GM10847 (cell line): ENCODE measurements around the gene NDUFAF4.

ENCODE experiments used
- POLR2A ChIP-seq: IDR thresholded peaks from 2 replicates; pipeline ENCODE4 v1.6.1; 2011; ENCODE audit not compliant: insufficient read length; ENCODE audit errors: extremely low read depth

The NDUFAF4 gene

DNA sequence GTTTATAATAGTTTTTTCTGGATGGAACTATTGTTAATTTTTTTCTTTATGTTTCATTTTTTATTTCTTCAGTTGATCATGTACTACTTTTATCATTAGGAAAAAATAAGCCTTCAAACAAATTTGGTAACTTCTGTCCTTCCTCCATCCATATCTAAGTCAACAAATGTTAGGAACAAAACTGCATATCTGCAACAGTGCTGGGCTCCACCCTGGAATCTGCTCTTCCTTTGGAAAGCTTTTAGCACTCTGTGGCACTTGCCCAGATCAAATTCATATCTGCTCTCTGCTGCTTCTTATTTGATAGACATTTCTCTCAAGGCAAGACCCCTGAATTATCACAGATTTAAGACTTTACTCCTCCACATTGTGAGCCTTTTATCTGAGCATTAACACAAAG is 36.1 kb downstream of the NDUFAF4 start:
- TF ChIP-seq POLR2A = no peak

DNA sequence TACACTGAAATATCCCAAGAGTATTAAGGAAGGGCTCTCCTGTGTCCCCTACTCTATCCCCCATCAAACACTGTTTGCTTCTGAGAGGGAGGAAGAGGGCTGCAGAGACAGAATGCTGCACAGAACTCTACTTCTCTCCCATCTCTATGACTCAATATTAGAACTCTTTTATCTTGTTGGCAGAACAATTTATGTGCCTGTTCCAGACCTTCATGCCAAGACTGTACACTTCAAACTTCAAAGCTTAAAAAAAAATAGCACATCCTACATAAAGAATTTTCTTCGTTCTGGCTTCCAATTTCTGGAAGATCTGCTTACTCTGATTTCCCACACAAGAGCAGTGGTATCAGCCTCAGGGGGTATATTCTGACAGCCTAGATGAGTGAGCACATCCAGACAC is 40.8 kb downstream of the NDUFAF4 start:
- TF ChIP-seq POLR2A = no peak

DNA sequence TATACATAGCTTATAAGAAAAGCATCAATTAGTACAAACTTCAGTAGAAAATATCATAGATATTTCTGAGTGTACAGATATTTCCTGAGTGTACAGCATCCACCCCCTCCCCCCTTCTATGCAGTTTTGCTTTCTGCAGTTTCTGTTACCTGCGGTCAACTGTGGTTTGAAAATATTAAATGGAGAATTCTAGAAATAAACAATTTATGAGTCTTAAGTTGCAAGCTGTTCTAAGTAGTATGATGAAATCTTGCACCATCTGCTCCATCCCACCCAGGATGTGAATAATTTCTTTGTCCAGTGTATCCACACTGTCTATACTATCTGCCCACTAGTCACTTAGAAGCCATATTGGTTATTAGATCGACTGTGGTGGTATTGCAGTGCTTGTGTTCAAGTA is 44.6 kb downstream of the NDUFAF4 start:
- no peak for TF ChIP-seq POLR2A

DNA sequence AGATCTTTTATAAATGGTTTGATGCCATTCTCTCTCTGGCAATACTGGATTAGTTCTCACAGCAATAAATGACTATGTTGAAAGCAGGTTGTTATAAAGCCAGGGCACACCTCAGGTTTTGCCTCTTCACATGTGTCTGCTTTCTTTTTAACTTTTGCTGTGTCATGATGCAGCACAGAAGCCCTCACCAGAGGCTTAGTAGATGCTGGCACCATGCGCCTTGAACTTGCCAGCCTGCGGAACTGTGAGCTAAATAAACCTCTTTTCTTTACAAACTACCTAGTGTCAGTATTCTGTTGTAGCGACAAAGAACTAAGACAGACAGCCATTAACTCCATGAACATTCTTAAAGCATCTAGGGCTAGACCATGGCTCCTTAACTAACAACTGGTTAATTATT is 45.1 kb downstream of the NDUFAF4 start:
- no peak for TF ChIP-seq POLR2A

DNA sequence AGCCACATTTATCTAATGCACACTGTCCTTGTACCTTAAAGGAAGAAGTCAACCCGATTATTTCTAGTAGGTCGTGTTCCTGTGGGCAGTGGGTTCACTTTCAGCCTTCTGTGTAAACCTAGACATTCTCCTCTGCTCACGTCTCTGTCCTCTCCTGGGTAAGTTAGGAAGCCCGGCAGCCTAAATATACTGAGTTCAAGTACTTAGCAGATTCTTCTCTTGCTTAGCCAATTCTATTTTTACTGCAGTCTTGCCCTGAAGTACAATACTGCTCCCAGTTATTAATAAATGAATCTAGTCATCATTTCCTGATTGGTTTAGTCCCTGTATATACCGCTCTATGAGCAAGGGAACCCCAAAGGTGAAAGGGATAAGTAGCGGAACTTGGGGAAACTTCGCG is 45.8 kb downstream of the NDUFAF4 start:
- no peak for TF ChIP-seq POLR2A

DNA sequence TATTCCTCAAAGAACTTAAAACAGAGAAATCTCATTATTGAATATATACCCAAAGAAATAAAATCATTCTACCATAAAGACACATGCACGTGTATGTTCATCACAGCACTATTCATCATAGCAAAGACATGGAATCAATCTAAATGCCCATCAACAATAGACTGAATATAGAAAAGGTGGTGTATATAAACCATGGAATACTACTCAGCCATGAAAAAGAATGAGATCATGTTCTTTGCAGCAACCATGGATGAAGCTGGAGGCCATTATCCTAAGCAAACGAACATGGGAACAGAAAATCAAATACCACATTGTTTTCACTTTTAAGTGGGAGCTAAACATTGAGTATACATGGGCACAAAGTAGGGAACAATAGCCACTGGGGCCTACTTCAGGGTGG is 48.1 kb downstream of the NDUFAF4 start:
- no peak for TF ChIP-seq POLR2A

DNA sequence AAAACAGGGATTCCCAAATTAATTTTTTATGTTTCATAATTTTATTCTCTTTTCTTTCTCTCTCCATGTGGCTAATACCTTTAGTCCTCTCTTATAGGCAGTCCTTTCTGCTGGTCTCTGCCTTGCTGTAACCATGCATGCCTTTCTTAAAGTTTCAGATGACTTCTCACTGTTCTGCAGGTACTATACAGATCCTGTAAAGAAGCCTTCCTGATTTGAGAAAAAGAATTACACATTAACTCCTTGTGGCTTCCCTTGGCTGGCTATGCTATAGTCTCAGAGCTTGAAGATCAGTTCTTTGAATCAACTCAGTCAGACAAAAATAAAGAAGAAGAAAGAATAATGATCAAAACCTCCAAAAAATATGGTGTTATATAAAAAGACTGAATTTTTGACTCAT is 53.2 kb downstream of the NDUFAF4 start:
- TF ChIP-seq POLR2A = no peak

DNA sequence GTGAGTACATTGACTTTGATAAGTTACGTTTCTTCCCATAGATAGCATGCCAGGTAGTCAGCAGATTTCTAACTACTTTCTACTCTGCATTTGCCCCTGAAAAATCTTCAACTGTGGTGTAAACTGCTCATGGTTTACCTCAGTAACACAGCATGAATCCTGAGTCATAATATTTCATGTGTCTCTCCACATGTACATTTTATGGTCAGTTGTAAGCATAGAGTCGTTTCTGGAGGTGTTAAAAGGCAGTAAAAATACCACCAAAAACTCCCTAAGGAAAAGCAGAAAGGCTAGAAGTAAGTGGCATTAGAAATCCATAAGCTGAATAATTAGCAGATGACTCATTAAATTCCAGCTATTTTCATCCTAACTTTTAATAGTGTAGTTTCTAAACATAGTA is 56.3 kb downstream of the NDUFAF4 start:
- no peak for TF ChIP-seq POLR2A
